IMR-90 (cell line): ENCODE measurements around the gene ANP32A. TPM values are rescaled to one million over a fixed set of nuclear protein-coding genes. Genes with fewer than 3 reads are reported as not detected.

ENCODE experiments used
- ATAC-seq: fragments of 200-7000 bp; cut with Tn5 transposase; 2 replicates; pipeline ENCODE4 v1.9.1; 2020; ENCODE audit warnings: low read depth, mild to moderate bottlenecking, moderate library complexity
- BruUV-seq: library from RNA; stranded (reverse); fragments of 400-500 nt; replicated peaks from 2 replicates; lab custom pipeline; 2021; lab: Mats Ljungman, UMichigan
- CTCF ChIA-PET: fragments of 300-600 bp; formaldehyde crosslinking; extraction: SDS; loops from one replicate; lab custom pipeline; 2021; ENCODE audit warnings: antibody characterized with exemption; lab: Yijun Ruan, JAX
- POLR2A ChIA-PET: fragments of 300-600 bp; sonication (Branson Sonifier 250); formaldehyde crosslinking; loops from one replicate; lab custom pipeline; 2022; ENCODE audit warnings: antibody characterized with exemption; ENCODE audit not compliant: unreplicated experiment; lab: Charles Lee
- DNase-seq: peaks from one replicate; pipeline ENCODE4 v3.0.0; 2013
- H2AFZ ChIP-seq: replicated peaks from 2 replicates; pipeline ENCODE3; 2013; ENCODE audit warnings: low read length, mild to moderate bottlenecking; ENCODE audit not compliant: poor library complexity
- H2AK5ac ChIP-seq: 2 replicates; pipeline ENCODE4 v1.6.1; 2013; ENCODE audit warnings: low read depth, low read length, inconsistent platforms
- H2AK9ac ChIP-seq: replicated peaks from 2 replicates; pipeline ENCODE3; 2013; ENCODE audit warnings: mild to moderate bottlenecking, low read depth, low read length, moderate library complexity; ENCODE audit not compliant: poor library complexity
- H2BK120ac ChIP-seq: 2 replicates; pipeline ENCODE4 v1.6.1; 2013; ENCODE audit warnings: low read depth, low read length, inconsistent platforms
- H2BK15ac ChIP-seq: 3 replicates; pipeline ENCODE4 v1.6.1; 2013; ENCODE audit warnings: low read depth, low read length, inconsistent platforms
- H2BK20ac ChIP-seq: 2 replicates; pipeline ENCODE4 v1.6.1; 2013; ENCODE audit warnings: low read depth, mild to moderate bottlenecking, inconsistent platforms, low read length, moderate library complexity
- H2BK5ac ChIP-seq: 2 replicates; pipeline ENCODE4 v1.6.1; 2013; ENCODE audit warnings: mild to moderate bottlenecking, low read depth, low read length, inconsistent platforms; ENCODE audit not compliant: poor library complexity, severe bottlenecking
- H3K14ac ChIP-seq: replicated peaks from 2 replicates; pipeline ENCODE4 v1.6.1; 2013; ENCODE audit warnings: low read depth, low read length, inconsistent platforms
- H3K18ac ChIP-seq: 2 replicates; pipeline ENCODE4 v1.6.1; 2013; ENCODE audit warnings: low read depth, low read length, control low read depth
- H3K23ac ChIP-seq: 2 replicates; pipeline ENCODE4 v1.6.1; 2013; ENCODE audit warnings: low read depth, low read length, inconsistent platforms
- H3K27ac ChIP-seq: 2 replicates; pipeline ENCODE4 v1.5.1; 2013; ENCODE audit warnings: mild to moderate bottlenecking, control low read depth, low read length; ENCODE audit not compliant: insufficient read depth
- H3K27me3 ChIP-seq: 2 replicates; pipeline ENCODE4 v1.6.1; 2013; ENCODE audit warnings: low read length; ENCODE audit not compliant: control insufficient read depth, insufficient read depth
- H3K36me3 ChIP-seq: 2 replicates; pipeline ENCODE4 v1.6.1; 2013; ENCODE audit warnings: low read length, mixed read lengths; ENCODE audit not compliant: control insufficient read depth, insufficient read depth
- H3K4ac ChIP-seq: 2 replicates; pipeline ENCODE4 v1.6.1; 2013; ENCODE audit warnings: low read depth, low read length, inconsistent platforms
- H3K4me1 ChIP-seq: 2 replicates; pipeline ENCODE4 v1.6.1; 2013; ENCODE audit warnings: low read length, mixed read lengths; ENCODE audit not compliant: control insufficient read depth, insufficient read depth
- H3K4me2 ChIP-seq: 2 replicates; pipeline ENCODE4 v1.6.1; 2013; ENCODE audit warnings: low read depth, mild to moderate bottlenecking, control low read depth, low read length, moderate library complexity
- H3K4me3 ChIP-seq: 2 replicates; pipeline ENCODE4 v1.5.1; 2013; ENCODE audit warnings: low read depth, mild to moderate bottlenecking, control low read depth, low read length, moderate library complexity; ENCODE audit not compliant: insufficient read depth
- H3K56ac ChIP-seq: 2 replicates; pipeline ENCODE4 v1.6.1; 2013; ENCODE audit warnings: low read length, inconsistent platforms; ENCODE audit not compliant: insufficient read depth; ENCODE audit errors: extremely low read depth
- H3K79me1 ChIP-seq, 2 experiments: 2 replicates each; pipeline ENCODE4 v1.6.1; 2013; ENCODE audit warnings: low read length in 2 of 2, inconsistent platforms in 1 of 2, low read depth in 1 of 2
- H3K9ac ChIP-seq: 2 replicates; pipeline ENCODE4 v1.6.1; 2013; ENCODE audit warnings: low read depth, low read length, control low read depth
- H3K9me1 ChIP-seq: 2 replicates; pipeline ENCODE4 v1.6.1; 2013; ENCODE audit warnings: low read length, inconsistent platforms; ENCODE audit not compliant: insufficient read depth
- H3K9me3 ChIP-seq: 2 replicates; pipeline ENCODE4 v1.6.1; 2013; ENCODE audit warnings: low read length; ENCODE audit not compliant: control insufficient read depth, insufficient read depth
- H4K20me1 ChIP-seq: 2 replicates; pipeline ENCODE4 v1.6.1; 2013; ENCODE audit warnings: low read length, inconsistent platforms; ENCODE audit not compliant: insufficient read depth
- H4K5ac ChIP-seq: 2 replicates; pipeline ENCODE4 v1.6.1; 2013; ENCODE audit warnings: mild to moderate bottlenecking, low read depth, low read length, control low read depth
- H4K8ac ChIP-seq, 2 experiments: 2 replicates each; pipeline ENCODE4 v1.6.1; 2013; ENCODE audit warnings: low read depth in 2 of 2, low read length in 2 of 2, control low read depth in 1 of 2, inconsistent platforms in 1 of 2
- H4K91ac ChIP-seq: 2 replicates; pipeline ENCODE4 v1.6.1; 2013; ENCODE audit warnings: low read depth, low read length, inconsistent platforms; ENCODE audit not compliant: insufficient read depth
- ELK1 ChIP-seq: fragments of 150-350 bp; IDR thresholded peaks from 2 replicates; pipeline ENCODE4 v1.6.1; 2016; ENCODE audit warnings: low read depth, mild to moderate bottlenecking, low read length, moderate library complexity, borderline replicate concordance
- FOS ChIP-seq: fragments of 150-350 bp; IDR thresholded peaks from 2 replicates; pipeline ENCODE4 v1.6.1; 2016; ENCODE audit warnings: low read depth, low read length
- RAD21 ChIP-seq: IDR thresholded peaks from 2 replicates; pipeline ENCODE4 v1.6.1; 2012; ENCODE audit warnings: low read length, improper control_type of control experiment
- RFX5 ChIP-seq: IDR thresholded peaks from 2 replicates; pipeline ENCODE4 v1.8.0; 2012; ENCODE audit warnings: low read depth, mild to moderate bottlenecking, low read length, moderate library complexity
- WGBS, 2 experiments: methylation state at CpG; one replicate each; pipeline versions ENCODE4 v1.1.5 to v1.1.7; 2013; ENCODE audit warnings: missing lambda C conversion rate in 2 of 2; ENCODE audit not compliant: insufficient read length in 1 of 2; ENCODE audit errors: extremely low coverage in 2 of 2; 5-methylcytosine and 5-hydroxymethylcytosine counted together
- dilution Hi-C: fragments of 300-500 bp; cut with HindIII; formaldehyde crosslinking; loops from one replicate; pipeline ENCODE4 v1.14.3; 2018; ENCODE audit warnings: low sequenced_read_pairs; ENCODE audit not compliant: unreplicated experiment
- in situ Hi-C: fragments of 300-500 bp; cut with MboI; formaldehyde crosslinking; loops from 3 replicates; pipeline ENCODE4 v1.14.3; 2019; ENCODE audit warnings: low sequenced_read_pairs, inconsistent platforms, mixed read lengths
- intact Hi-C: fragments of 100-400 bp; cut with micrococcal nuclease; formaldehyde crosslinking; loops from 2 replicates; pipeline ENCODE4 v1.10.0; 2022
- polyA plus RNA-seq, 3 experiments: library from polyadenylated mRNA; depleted of rRNA; stranded (reverse); fragments of >200 nt; gene quantifications; 2 replicates each; pipeline ENCODE4 v1.2.3, GENCODE V29; 2012; ENCODE audit warnings: low replicate concordance in 1 of 3
- total RNA-seq: library from RNA; depleted of rRNA; stranded (reverse); fragments of >200 nt; gene quantifications from 2 replicates; pipeline ENCODE4 v1.2.3, GENCODE V29; 2012
- TF ChIP-seq, protein P1 (sequence below): conservative IDR thresholded peaks from 2 replicates; pipeline ENCODE4 v1.5.1; 2012; ENCODE audit warnings: mild to moderate bottlenecking, low read depth, low read length, improper control_type of control experiment
- TF ChIP-seq, protein P2 (sequence below): fragments of 150-350 bp; IDR thresholded peaks from 2 replicates; pipeline ENCODE4 v1.6.1; 2017; ENCODE audit warnings: mild to moderate bottlenecking, antibody characterized with exemption, low read length, low read depth

Gene ANP32A
- total and polyA plus RNA-seq, 2 of the 4 experiments (the other 2 are of a cell fraction) = 62.4 to 72.8 TPM

DNA sequence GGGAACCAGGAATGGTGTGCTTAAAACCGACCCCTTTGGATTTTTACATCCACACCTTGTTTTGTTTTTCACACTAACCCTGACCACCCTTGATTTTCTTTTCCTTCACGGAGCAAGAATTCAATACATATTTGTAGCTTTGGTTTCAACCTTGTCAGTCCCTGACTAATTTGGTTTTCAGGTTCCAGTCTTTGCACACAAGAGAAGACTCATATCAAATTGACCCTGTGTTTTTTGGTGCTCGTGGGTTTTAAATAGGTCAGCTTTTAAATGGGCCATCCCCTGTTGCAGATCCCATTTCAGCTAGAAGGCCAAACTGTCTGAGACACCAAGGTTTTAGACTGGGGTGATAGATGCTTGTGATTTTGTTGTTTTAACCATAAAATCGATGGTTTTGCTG lies 26.4 kb downstream of the ANP32A start:
- no peak overlapping the region for H2BK15ac ChIP-seq
- no peak overlapping the region for H3K4ac ChIP-seq
- no peaks in the 10 kb centered on the region for H3K9me3 ChIP-seq
- POLR2A ChIA-PET = no interaction called here
- no peak overlapping the region for H4K8ac ChIP-seq
- H2BK5ac ChIP-seq = no peak overlapping the region
- TF ChIP-seq, protein P1, sequence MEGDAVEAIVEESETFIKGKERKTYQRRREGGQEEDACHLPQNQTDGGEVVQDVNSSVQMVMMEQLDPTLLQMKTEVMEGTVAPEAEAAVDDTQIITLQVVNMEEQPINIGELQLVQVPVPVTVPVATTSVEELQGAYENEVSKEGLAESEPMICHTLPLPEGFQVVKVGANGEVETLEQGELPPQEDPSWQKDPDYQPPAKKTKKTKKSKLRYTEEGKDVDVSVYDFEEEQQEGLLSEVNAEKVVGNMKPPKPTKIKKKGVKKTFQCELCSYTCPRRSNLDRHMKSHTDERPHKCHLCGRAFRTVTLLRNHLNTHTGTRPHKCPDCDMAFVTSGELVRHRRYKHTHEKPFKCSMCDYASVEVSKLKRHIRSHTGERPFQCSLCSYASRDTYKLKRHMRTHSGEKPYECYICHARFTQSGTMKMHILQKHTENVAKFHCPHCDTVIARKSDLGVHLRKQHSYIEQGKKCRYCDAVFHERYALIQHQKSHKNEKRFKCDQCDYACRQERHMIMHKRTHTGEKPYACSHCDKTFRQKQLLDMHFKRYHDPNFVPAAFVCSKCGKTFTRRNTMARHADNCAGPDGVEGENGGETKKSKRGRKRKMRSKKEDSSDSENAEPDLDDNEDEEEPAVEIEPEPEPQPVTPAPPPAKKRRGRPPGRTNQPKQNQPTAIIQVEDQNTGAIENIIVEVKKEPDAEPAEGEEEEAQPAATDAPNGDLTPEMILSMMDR = no peak
- TF ChIP-seq RFX5 = no peak
- no peak for TF ChIP-seq RAD21
- TF ChIP-seq, protein P2, sequence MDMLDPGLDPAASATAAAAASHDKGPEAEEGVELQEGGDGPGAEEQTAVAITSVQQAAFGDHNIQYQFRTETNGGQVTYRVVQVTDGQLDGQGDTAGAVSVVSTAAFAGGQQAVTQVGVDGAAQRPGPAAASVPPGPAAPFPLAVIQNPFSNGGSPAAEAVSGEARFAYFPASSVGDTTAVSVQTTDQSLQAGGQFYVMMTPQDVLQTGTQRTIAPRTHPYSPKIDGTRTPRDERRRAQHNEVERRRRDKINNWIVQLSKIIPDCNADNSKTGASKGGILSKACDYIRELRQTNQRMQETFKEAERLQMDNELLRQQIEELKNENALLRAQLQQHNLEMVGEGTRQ = no peak
- TF ChIP-seq ELK1 = no peak
- no peak for TF ChIP-seq FOS
- H2AFZ ChIP-seq = no peak overlapping the region
- H3K23ac ChIP-seq = no peak overlapping the region
- H4K91ac ChIP-seq = no peak overlapping the region
- peaks cover 20% of the 10 kb centered on the region for H3K4me1 ChIP-seq
- no peak overlapping the region for H2BK20ac ChIP-seq
- CTCF ChIA-PET = no interaction called here
- 69% methylated on average over 2 of the region's 4 CpGs; no CpG with 5 or more reads in 1 of the 2 experiments for WGBS, 2 experiments
- no peak overlapping the region for H3K4me2 ChIP-seq
- H3K36me3 ChIP-seq = peaks cover 2% of the 10 kb centered on the region; the same call in 1 of the 2 replicates
- no peak overlapping the region for H2AK9ac ChIP-seq
- in situ Hi-C loops (loop anchor here (10.0 kb wide), 1 partner anchor 60 kb away; no protein-coding TSS in a partner anchor), dilution Hi-C loops (no loop called here), intact Hi-C loops (no loop called here)
- H3K56ac ChIP-seq = no peak overlapping the region
- no peak overlapping the region for H3K14ac ChIP-seq
- no peaks in the 10 kb centered on the region for H3K27me3 ChIP-seq
- no peak overlapping the region for H4K5ac ChIP-seq
- H3K9me1 ChIP-seq = peaks cover 37% of the 10 kb centered on the region
- ATAC-seq (no peak), DNase-seq (no peak)
- no peak overlapping the region for H3K18ac ChIP-seq
- no peak overlapping the region for H2AK5ac ChIP-seq
- no peak overlapping the region for H3K27ac ChIP-seq
- peaks cover 94% of the 10 kb centered on the region for H4K20me1 ChIP-seq
- no TSS peak for BruUV-seq
- H3K79me1 ChIP-seq = peaks cover 57 to 97% of the 10 kb centered on the region in 2 experiments
- H2BK120ac ChIP-seq = no peak overlapping the region
- H3K9ac ChIP-seq = no peak overlapping the region
- H3K4me3 ChIP-seq = no peak overlapping the region
